GM20000 (cell line): ENCODE measurements around the gene HOXA1.

ENCODE experiments used
- DNase-seq: peaks from one replicate; pipeline ENCODE4 v3.0.0; 2012; ENCODE audit warnings: low spot score
- CTCF ChIP-seq: IDR thresholded peaks from 2 replicates; pipeline ENCODE4 v1.5.1; 2012; ENCODE audit warnings: mild to moderate bottlenecking, control low read depth; ENCODE audit errors: extremely low read depth, missing control alignments

HOXA1 gene

GRCh38 chr7:27094304-27095049, 1.3 kb downstream of the HOXA1 start:
- TF ChIP-seq CTCF, result no peak

GRCh38 chr7:27093184-27093895, 2.5 kb downstream of the HOXA1 start:
- peak; percentile 8 for DNase-seq
- TF ChIP-seq CTCF, result no peak

More at GRCh38 chr7:27094304-27095049, 1.3 kb downstream of the HOXA1 start:
- DNase-seq, result peak; percentile 19

GRCh38 chr7:27092819-27093110, 3.0 kb downstream of the HOXA1 start:
- TF ChIP-seq CTCF, result no peak
- no peak for DNase-seq

GRCh38 chr7:27091941-27092818, 3.6 kb downstream of the HOXA1 start:
- DNase-seq, result no peak
- TF ChIP-seq CTCF, result no peak

- DNase-seq, result no peak
- no peak for TF ChIP-seq CTCF
Measured at GRCh38 chr7:27091105-27091504, 4.7 kb downstream of the HOXA1 start.

GRCh38 chr7:27088002-27088922, 7.5 kb downstream of the HOXA1 start:
- DNase-seq, result no peak

More at GRCh38 chr7:27088002-27088922, 7.5 kb downstream of the HOXA1 start:
- no peak for TF ChIP-seq CTCF
